Fibroblast of the aortic adventitia (primary cell): ENCODE results near the gene SPTA1. TPM values are rescaled to one million over a fixed set of nuclear protein-coding genes. Genes with fewer than 3 reads are reported as not detected.
"Not testable (repeated sequence)": the region's sequence is repeated elsewhere in the genome, so short reads cannot be mapped to it uniquely, and the experiment has no call there.

Experiments
- DNase-seq: peaks from one replicate; pipeline ENCODE4 v3.0.0-alpha.2; 2010; ENCODE audit warnings: low read depth
- H3K4me3 ChIP-seq: 2 replicates; pipeline ENCODE4 v1.5.1; 2011; ENCODE audit warnings: low read depth, mild to moderate bottlenecking, control low read depth, low read length, moderate library complexity
- total RNA-seq: library from RNA; depleted of rRNA; stranded (reverse); fragments of >200 nt; gene quantifications from 2 replicates; pipeline ENCODE4 v1.2.3, GENCODE V29; 2012; ENCODE audit warnings: low replicate concordance
- TF ChIP-seq, protein P1 (sequence below): IDR thresholded peaks from 2 replicates; pipeline ENCODE4 v1.5.1; 2011; ENCODE audit warnings: mild to moderate bottlenecking, low read length, control low read depth, inconsistent platforms; ENCODE audit not compliant: insufficient read depth

SPTA1 gene
- total RNA-seq, 1 donor: not detected

DNA sequence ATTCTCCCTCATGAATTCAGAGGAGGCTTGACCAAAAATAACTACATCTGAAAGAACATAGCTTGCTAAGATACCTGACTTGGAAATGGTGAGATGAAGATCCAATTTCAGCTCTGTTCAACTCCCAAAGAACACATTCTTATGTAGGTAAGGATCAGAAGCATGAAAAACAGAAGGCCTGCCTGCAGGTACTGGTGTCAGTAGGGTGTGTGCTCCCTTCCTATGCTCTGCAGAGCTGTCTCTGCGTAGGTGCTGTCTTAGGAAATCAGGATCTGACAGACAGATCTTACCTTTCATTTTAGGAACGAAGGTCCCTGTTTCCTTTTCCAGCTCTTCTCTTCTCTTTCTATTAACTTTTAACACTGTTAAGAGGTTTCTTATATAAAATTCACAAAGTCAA is 19.6 kb upstream of the SPTA1 start:
- TF ChIP-seq, protein P1, sequence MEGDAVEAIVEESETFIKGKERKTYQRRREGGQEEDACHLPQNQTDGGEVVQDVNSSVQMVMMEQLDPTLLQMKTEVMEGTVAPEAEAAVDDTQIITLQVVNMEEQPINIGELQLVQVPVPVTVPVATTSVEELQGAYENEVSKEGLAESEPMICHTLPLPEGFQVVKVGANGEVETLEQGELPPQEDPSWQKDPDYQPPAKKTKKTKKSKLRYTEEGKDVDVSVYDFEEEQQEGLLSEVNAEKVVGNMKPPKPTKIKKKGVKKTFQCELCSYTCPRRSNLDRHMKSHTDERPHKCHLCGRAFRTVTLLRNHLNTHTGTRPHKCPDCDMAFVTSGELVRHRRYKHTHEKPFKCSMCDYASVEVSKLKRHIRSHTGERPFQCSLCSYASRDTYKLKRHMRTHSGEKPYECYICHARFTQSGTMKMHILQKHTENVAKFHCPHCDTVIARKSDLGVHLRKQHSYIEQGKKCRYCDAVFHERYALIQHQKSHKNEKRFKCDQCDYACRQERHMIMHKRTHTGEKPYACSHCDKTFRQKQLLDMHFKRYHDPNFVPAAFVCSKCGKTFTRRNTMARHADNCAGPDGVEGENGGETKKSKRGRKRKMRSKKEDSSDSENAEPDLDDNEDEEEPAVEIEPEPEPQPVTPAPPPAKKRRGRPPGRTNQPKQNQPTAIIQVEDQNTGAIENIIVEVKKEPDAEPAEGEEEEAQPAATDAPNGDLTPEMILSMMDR: no peak
- no peak overlapping the region for H3K4me3 ChIP-seq
- no peak for DNase-seq

DNA sequence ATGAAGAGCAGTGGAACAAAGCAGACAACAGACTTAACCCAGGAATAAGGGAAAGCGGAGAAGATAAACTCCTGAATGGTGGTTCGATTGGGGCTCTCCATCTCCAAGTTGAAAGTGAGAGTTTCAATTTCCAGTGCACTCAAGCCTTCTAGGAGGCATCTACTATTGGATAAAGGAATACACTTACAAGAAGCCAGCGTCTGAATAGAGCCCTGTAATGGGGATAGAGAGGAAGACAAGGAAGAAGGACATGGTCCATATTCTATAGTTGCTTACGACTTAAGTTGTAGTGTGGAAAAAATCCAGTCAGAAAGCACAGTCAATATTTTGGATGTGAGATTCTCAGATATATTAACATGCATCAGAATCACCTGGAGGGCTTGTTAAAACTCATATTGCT is 14.0 kb upstream of the SPTA1 start, which contains the start of gene OR6K2:
TSS of gene OR6K2 (minus strand) at position 101 of the 400 bp plus-strand sequence. CDS start at position 101, 0 bp downstream.
- TF ChIP-seq, protein P1: no peak
- no peak for DNase-seq
- no peak within 1 kb of the TSS for H3K4me3 ChIP-seq

DNA sequence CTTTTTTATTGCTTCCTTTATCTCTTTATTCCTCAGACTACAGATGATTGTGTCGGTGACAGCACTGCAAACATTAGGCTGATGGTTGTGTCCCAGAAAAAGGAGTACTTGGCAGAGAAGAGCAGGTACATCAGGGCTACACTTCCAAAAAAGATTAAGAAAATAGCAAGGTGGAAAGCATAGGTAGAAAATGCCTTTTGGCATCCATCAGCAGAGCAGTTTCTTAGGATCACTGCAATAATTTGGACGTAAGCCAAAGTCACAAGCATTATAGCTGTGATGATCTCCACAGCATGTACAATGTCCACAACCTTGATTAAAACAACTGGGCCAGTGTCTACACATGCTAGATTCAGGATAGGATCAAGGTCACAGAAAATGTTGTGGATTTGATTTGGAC is 8.1 kb upstream of the SPTA1 start:
- no peak for DNase-seq
- TF ChIP-seq, protein P1: no peak
- H3K4me3 ChIP-seq: no peak overlapping the region

DNA sequence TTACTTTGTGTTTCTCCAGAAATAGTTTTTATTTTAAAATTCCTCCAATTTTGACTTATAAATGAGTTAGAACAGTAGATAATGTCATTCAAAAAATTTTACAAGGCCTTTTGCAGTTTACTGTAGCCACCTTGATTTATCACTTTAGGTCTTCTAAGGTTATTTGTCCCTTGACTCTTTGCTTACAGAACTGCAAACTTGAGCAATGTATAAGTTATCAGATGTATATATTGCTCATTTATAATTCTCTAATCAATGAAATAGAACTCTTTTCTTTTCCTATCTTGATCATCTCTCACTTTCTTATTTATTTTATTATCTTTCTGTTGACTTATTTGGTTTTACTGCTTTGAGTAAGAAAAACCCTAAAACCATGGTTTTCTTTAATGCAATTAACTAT is 5.8 kb upstream of the SPTA1 start:
- DNase-seq: no peak
- no peak overlapping the region for H3K4me3 ChIP-seq
- TF ChIP-seq, protein P1: no peak

DNA sequence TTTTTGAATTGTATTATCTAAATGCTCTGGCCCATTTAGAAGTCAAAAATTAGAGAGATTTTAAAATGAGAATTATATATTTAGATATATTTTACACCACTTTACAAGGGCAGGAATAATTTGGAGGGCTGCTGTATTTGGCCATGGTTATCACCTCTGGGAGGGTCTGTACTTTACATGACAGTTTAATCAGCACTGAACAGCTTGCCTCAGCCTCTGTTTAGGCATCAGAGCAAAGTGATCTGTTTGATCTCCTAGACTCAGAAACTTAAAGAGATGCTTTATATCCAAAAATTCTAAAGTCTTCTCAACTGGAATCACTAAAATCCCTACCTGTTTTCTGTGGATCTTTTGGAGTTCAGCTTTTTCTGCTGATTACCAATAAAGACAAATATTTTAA is 5.4 kb upstream of the SPTA1 start:
- H3K4me3 ChIP-seq: no peak overlapping the region
- TF ChIP-seq, protein P1: no peak
- DNase-seq: no peak

DNA sequence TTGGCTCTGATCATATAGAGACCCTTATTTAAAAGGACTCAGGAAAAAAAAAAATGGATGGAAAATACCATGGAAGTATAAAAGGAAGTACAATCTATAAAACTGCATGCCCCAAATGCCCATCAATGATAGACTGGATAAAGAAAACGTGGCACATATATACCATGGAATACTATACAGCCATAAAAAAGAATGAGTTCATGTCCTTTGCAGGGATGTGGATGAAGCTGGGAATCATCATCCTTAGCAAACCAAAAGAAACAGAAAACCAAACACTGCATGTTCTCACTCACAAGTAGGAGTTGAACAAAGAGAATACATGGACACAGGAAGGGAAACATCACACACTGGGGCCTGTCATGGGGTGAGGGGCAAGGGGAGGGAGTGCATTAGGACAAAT is 4.6 kb upstream of the SPTA1 start:
- DNase-seq, H3K4me3 ChIP-seq: not testable (repeated sequence)

DNA sequence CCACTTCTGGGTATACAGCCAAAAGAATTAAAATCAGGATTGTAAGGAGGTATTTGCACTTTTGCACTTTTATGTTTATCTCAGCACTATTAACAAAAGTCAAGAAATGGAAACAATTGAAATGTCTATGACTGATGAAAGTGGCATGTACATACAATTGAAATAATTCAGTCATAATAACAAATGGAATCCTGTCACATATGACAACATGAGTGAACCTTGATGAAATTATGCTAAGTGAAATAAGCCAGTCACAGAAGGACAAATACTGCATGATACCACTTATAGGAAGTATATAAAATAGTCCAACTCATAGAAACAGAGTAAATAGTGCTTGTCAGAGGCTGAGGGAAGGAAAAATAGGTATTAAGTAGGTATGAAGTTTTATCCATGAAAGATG is 3.4 kb upstream of the SPTA1 start:
- TF ChIP-seq, protein P1: no peak
- no peak overlapping the region for H3K4me3 ChIP-seq
- DNase-seq: no peak
